HepG2 (cell line): ENCODE results near the gene HDGF.

Source experiments
- ATF2 ChIP-seq: sonication (generic); formaldehyde crosslinking; IDR thresholded peaks from 2 replicates; pipeline ENCODE4 v1.4.0; 2020; ENCODE audit warnings: missing genetic modification reagents
- ATF4 ChIP-seq, 2 experiments: fragments of 450-650 bp in 1 of 2; sonication (generic) in 1 of 2; formaldehyde crosslinking; IDR thresholded peaks; 2 replicates each; pipeline versions ENCODE4 v1.5.0 to v1.8.0; 2020 to 2022; ENCODE audit warnings: mild to moderate bottlenecking in 1 of 2, missing genetic modification reagents in 1 of 2
- CTCF ChIP-seq: sonication (generic); formaldehyde crosslinking; IDR thresholded peaks from 2 replicates; pipeline ENCODE4 v1.5.0; 2020; ENCODE audit warnings: mild to moderate bottlenecking, missing genetic modification reagents, moderate library complexity
- KDM5A ChIP-seq: fragments of 200-600 bp; sonication (generic); IDR thresholded peaks from 2 replicates; pipeline ENCODE4 v1.7.0; 2018; ENCODE audit warnings: antibody characterized with exemption, mild to moderate bottlenecking, low read length, borderline replicate concordance
- NFIC ChIP-seq: IDR thresholded peaks from 2 replicates; pipeline ENCODE4 v1.6.1; 2012; ENCODE audit warnings: mild to moderate bottlenecking, low read length, inconsistent platforms
- POLR2A ChIP-seq, 2 experiments: IDR thresholded peaks; 2 replicates each; pipeline ENCODE4 v1.6.1; 2011; ENCODE audit warnings: low read depth in 2 of 2, low read length in 2 of 2, mild to moderate bottlenecking in 1 of 2, moderate library complexity in 1 of 2; ENCODE audit not compliant: insufficient read depth in 1 of 2
- SP1 ChIP-seq, 2 experiments: fragments of 450-650 bp in 1 of 2; sonication (generic) in 1 of 2; formaldehyde crosslinking in 1 of 2; IDR thresholded peaks; 2 replicates each; pipeline versions ENCODE4 v1.4.0 to v1.6.1; 2016 to 2020; ENCODE audit warnings: missing genetic modification reagents in 1 of 2
- ZBTB49 ChIP-seq: sonication (generic); formaldehyde crosslinking; IDR thresholded peaks from 2 replicates; pipeline ENCODE4 v1.4.0; 2020; ENCODE audit warnings: missing genetic modification reagents, borderline replicate concordance
- ZFP91 ChIP-seq: sonication (generic); formaldehyde crosslinking; IDR thresholded peaks from 2 replicates; pipeline ENCODE4 v1.9.0; 2022; ENCODE audit warnings: missing genetic modification reagents, mild to moderate bottlenecking, borderline replicate concordance
- ZNF570 ChIP-seq: sonication (generic); formaldehyde crosslinking; IDR thresholded peaks from 2 replicates; pipeline ENCODE4 v1.4.0; 2020; ENCODE audit warnings: mild to moderate bottlenecking, missing genetic modification reagents, borderline replicate concordance
- ZNF609 ChIP-seq: sonication (generic); formaldehyde crosslinking; IDR thresholded peaks from 2 replicates; pipeline ENCODE4 v1.4.0; 2020; ENCODE audit warnings: mild to moderate bottlenecking, missing genetic modification reagents, borderline replicate concordance
- ZNF639 ChIP-seq: conservative IDR thresholded peaks from 2 replicates; pipeline ENCODE4 v1.6.1; 2018; ENCODE audit warnings: missing genetic modification reagents
- ZNF644 ChIP-seq: IDR thresholded peaks from 2 replicates; pipeline ENCODE4 v1.6.1; 2016; ENCODE audit warnings: low read depth
- ZNF766 ChIP-seq: sonication (generic); formaldehyde crosslinking; IDR thresholded peaks from 2 replicates; pipeline ENCODE4 v1.5.0; 2020; ENCODE audit warnings: missing genetic modification reagents, borderline replicate concordance

GRCh38 chr1:156775799-156776198 is 24.3 kb upstream of the HDGF start:
- no peak for TF ChIP-seq CTCF
- no peak for TF ChIP-seq ATF2 (CRISPR knock-in tag)
- no peak for TF ChIP-seq ZNF766 (CRISPR knock-in tag)
- TF ChIP-seq ATF4 (CRISPR knock-in tag; IDR thresholded peaks at IDR 0.05) = no peak
- TF ChIP-seq ZBTB49 (CRISPR knock-in tag) = no peak
- TF ChIP-seq NFIC = no peak
- no peak for TF ChIP-seq ZNF570 (CRISPR knock-in tag)
- no peak for TF ChIP-seq ZNF609 (CRISPR knock-in tag)
- no peak for TF ChIP-seq SP1 (IDR thresholded peaks at IDR 0.05)
- TF ChIP-seq SP1 (CRISPR knock-in tag; IDR thresholded peaks at IDR 0.05) = no peak
- TF ChIP-seq POLR2A (IDR thresholded peaks at IDR 0.05; ENCODE audit: insufficient read depth in 1 of 2, low read depth in 2 of 2, low read length in 2 of 2) = no peak
- TF ChIP-seq ZNF644 = no peak
- no peak for TF ChIP-seq ZNF639 (CRISPR knock-in tag)
- TF ChIP-seq KDM5A = no peak
- TF ChIP-seq ZFP91 = no peak
